GM18498 (cell line): ENCODE data around the gene MDM1.

Experiments used
- ATAC-seq: cut with Tn5 transposase; IDR thresholded peaks from one replicate; pipeline ENCODE4 v1.9.1; 2021; ENCODE audit warnings: mild to moderate bottlenecking, moderate library complexity; ENCODE audit not compliant: unreplicated experiment

Gene MDM1

GRCh38 chr12:68327896-68328295 is 4.3 kb downstream of the MDM1 start:
- no peak for ATAC-seq

GRCh38 chr12:68326716-68327115 is 5.4 kb downstream of the MDM1 start:
- ATAC-seq: no peak

- ATAC-seq: no peak
These were observed 6.2 kb downstream of the MDM1 start for GRCh38 chr12:68325966-68326365.

- no peak for ATAC-seq
These were observed 7.6 kb downstream of the MDM1 start for GRCh38 chr12:68324531-68324930.

- no peak for ATAC-seq
These were observed 11.0 kb downstream of the MDM1 start for GRCh38 chr12:68321140-68321539.

- ATAC-seq: no peak
These were observed 12.1 kb downstream of the MDM1 start for GRCh38 chr12:68319988-68320623.

GRCh38 chr12:68317047-68317667 is 15.0 kb downstream of the MDM1 start:
- no peak for ATAC-seq

- no peak for ATAC-seq
These were observed 21.8 kb downstream of the MDM1 start for GRCh38 chr12:68310370-68310769.

GRCh38 chr12:68306564-68306963 is 25.6 kb downstream of the MDM1 start:
- ATAC-seq: peak; percentile 52

- ATAC-seq: no peak
These were observed 26.9 kb downstream of the MDM1 start for GRCh38 chr12:68305278-68305677.

GRCh38 chr12:68304626-68305025 is 27.5 kb downstream of the MDM1 start:
- no peak for ATAC-seq

- ATAC-seq: no peak
These were observed 28.3 kb downstream of the MDM1 start for GRCh38 chr12:68303850-68304249.

GRCh38 chr12:68297929-68298328 is 34.2 kb downstream of the MDM1 start:
- no peak for ATAC-seq

- ATAC-seq: no peak
These were observed 37.9 kb downstream of the MDM1 start for GRCh38 chr12:68294251-68294650.

GRCh38 chr12:68293347-68293746 is 38.8 kb downstream of the MDM1 start:
- no peak for ATAC-seq

- ATAC-seq: no peak
These were observed 39.8 kb downstream of the MDM1 start for GRCh38 chr12:68292151-68292943.

- ATAC-seq: no peak
These were observed 40.6 kb downstream of the MDM1 start for GRCh38 chr12:68291396-68292036.

GRCh38 chr12:68290126-68290525 is 42.0 kb downstream of the MDM1 start:
- ATAC-seq: peak; percentile 93

GRCh38 chr12:68287106-68287505 is 45.1 kb downstream of the MDM1 start:
- ATAC-seq: no peak

- no peak for ATAC-seq
These were observed 45.8 kb downstream of the MDM1 start for GRCh38 chr12:68286396-68286795.

- ATAC-seq: no peak
These were observed 46.6 kb downstream of the MDM1 start for GRCh38 chr12:68285541-68285940.
